HG02610 (cell line): ENCODE measurements around the gene DRGX.

ENCODE experiments used
- ATAC-seq: cut with Tn5 transposase; IDR thresholded peaks from one replicate; pipeline ENCODE4 v1.9.1; 2021; ENCODE audit warnings: mild to moderate bottlenecking, moderate library complexity; ENCODE audit not compliant: unreplicated experiment

DRGX gene

GRCh38 chr10:49395741-49396665 lies at the start of gene DRGX:
Gene DRGX (minus strand): TSS chr10:49396089. CDS start chr10:49395440, 649 bp downstream.
- no peak for ATAC-seq

DNA sequence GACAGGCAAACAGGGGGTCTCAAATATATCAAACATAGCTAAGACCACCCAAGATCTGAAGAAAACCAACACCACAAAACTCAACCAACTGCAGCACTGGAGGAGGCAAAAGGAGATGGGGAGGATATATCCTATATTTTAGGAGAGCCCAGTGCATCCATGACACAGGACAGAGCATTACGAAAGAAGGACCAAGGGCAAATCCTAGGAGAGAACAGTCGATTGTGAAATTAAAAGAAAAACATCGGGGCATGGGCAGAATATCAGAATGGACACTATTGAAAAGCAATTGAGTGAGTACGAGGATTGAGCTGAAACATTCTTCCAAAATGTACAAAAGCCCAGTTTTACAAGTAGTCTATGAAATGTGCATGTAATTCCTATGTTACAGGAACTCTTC lies 48.5 kb upstream of the DRGX start:
- ATAC-seq, result no peak

DNA sequence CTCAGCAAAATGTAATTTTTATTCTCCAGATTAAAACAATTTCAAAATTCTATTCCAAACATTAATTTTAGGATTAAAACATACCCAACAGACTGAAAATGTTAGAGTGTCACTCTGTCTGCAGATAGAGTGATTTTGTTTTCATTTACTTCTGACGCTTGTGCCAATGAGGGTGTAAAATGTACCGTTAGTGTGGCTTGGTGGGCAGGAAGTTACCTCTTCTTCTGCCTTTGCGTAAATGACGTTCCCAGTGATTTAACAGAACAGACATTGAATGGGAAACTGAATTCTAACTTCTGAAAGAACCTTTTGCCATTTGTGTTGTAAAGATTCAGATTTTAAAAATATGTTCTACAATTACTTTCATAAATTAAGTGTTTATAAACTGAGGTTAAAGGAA lies 47.0 kb upstream of the DRGX start:
- ATAC-seq, result no peak

DNA sequence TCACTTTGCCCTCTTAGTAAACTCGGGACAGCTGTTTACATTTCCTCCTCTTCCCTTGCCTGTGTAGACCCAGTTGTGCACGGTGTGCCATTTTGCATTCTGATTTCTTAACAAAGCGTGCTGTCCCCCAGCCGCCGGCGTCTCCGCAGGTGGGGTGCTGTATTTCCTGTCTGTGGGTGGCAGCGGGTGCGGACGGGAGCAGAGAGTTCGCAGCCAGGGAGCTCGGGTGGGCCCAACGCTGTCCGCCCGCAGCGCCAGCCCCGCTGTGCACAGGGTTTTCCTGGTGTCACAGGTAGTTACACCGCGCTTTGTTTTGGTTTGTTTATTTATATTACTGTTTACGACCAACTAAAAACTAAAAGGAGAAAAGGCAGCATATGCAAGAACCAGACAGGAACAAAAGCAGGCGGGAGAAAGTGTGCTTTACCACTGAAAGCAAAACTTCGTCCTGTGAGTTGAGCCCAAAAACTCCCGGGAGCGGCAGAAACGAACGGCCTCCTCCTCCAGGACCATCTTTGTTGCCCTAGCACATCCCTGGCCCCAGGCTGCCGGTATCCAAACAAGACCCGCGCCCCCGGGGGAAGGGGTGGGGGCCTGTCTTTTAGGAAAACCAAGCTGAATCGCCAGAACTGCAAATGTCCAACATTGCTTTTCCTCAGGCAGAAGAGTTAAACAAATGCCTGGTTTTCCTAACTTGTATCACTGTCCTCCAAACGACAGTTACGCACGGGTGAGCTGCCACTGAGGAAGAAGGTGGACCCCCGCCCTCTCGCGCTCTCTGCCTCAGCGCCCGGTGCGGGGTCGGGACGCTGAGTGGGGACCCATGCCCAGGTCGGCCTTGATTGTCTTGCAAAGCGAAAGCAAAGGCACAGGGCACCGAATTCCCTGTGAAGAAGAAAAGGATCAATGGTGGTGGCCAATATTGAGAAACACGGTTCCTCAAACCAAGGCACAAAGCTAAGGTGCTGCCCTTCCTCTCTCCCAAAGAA lies 45.9 kb upstream of the DRGX start:
- ATAC-seq, result no peak

- ATAC-seq, result no peak
These were observed 39.3 kb upstream of the DRGX start for GRCh38 chr10:49435225-49435624.

- no peak for ATAC-seq
These were observed 37.2 kb upstream of the DRGX start for GRCh38 chr10:49433069-49433468.

DNA sequence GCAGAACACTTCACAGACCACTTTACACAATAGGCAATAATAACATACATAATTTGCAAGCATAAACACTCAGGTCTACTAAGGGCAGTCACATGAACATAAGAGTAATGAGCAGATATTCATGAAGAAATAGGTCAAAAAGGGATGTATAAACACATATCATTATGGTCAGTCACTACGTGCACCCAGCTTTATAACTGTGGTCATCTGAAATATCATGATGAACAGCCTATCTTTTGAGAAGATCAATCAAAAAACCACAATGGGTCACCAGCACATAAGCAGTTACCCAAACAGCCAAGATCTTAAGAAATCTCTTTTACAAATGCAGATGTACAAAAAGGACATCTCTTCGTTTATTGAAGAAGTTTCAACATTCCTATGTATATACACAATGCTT lies 35.5 kb upstream of the DRGX start:
- no peak for ATAC-seq

GRCh38 chr10:49429458-49429857 lies 33.6 kb upstream of the DRGX start:
- no peak for ATAC-seq

- no peak for ATAC-seq
These were observed 30.8 kb upstream of the DRGX start for GRCh38 chr10:49426490-49427360.

DNA sequence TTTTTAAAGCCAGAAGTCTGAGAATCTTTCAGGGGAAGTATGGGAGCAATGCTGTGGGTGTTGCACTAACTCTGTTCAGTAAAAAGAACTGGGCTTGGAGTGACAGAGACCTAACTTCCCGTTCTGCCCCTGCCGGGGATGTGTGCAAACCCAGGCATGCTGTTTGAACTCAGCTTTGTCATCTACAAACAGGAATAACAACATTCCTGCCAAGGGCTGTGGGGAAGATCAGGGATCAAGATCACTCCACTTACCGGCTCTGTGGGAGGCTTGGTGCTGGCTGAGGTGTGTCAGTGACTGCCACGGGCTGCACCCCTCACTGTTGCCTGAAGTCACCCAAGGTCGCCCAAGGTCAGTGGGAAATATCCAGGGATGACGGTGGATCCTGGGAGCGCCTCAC lies 23.1 kb upstream of the DRGX start:
- no peak for ATAC-seq

GRCh38 chr10:49418328-49418727 lies 22.4 kb upstream of the DRGX start:
- no peak for ATAC-seq

- ATAC-seq, result no peak
These were observed 22.1 kb upstream of the DRGX start for GRCh38 chr10:49418053-49418326.

- no peak for ATAC-seq
These were observed 21.6 kb upstream of the DRGX start for GRCh38 chr10:49417311-49418052.

- no peak for ATAC-seq
These were observed 20.0 kb upstream of the DRGX start for GRCh38 chr10:49415846-49416245.

GRCh38 chr10:49415109-49415508 lies 19.2 kb upstream of the DRGX start:
- no peak for ATAC-seq

DNA sequence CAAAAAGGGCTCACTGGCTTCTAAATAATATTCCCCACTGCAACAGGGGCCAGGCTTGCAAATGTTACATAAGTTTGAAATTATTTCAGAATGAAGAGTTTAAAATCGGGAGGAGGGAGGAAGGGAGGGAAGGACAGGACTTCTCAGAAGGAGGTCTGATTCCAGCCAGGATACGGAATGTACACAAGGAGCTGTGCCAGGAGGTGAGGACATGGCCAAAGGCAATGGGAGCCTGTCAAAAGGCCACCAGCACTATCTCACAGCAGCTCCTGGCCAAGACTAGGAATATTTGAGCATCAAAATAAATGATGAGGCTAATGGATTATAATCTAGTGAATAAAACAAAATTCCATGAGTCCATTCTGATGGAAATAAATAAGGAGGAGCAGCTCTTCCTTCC lies 18.6 kb upstream of the DRGX start:
- ATAC-seq, result no peak

DNA sequence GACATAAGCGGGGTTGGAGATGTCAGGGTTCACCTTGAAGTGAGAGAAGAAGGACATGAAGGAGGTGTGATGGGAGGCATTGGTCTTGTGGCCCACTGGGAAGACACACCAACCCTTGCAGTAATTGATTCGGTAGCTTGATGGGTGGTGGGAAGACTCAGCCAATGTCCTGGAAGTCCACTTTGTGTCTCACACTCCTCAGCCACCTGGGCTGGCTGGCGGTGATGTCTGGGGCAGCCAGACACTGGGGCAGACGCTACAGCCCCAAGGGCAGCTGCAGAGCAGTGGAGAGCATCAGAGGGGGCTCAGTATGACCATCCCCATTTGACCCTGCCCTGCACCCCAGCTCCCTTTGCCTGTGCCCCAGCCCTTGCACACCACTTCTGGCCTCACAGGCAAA lies 16.7 kb upstream of the DRGX start:
- ATAC-seq, result no peak

DNA sequence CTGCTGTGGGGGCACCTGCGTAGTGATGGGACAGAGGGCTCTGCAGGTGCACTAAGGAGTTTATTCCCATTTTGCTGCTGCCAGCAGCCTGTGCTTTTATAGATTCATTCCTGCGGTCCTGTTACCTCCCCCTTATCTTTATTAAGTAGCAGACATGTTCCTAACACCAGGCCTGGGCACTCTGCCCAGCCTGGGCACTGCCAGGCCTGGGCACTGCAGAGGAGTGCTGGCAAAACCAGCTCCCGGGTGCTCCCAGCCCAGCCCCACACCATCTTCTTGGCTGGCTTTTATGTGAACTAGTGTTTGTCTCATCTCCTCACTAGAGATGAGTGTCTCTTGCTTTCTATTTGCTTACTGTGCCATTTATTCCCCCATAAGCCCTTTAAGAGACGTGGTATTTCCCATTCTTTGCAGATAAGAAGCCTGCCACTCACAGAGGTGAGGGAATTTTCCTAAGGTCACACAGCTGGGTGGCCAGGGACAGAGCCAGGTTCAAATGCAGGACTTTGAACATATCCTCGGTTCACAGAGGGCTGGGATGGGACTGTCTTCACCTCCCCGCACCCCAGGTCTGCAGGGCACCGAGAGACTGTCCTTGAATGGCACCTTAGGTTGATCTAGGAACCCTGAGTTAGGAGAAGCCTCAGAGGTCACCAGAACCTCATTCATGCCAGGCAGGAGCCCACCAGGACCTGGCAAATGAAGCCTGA lies 14.6 kb upstream of the DRGX start:
- no peak for ATAC-seq

GRCh38 chr10:49409755-49410154 lies 13.9 kb upstream of the DRGX start:
- no peak for ATAC-seq
